ENCODE measurements around the gene PTPRT.

PTPRT gene

GRCh38 chr20:42788707-42789106, 401.0 kb downstream of the PTPRT start:
- H3K36me3 ChIP-seq (ENCODE audit: control insufficient read depth, insufficient read depth, low read length, severe bottlenecking) = no peaks in the 10 kb centered on the region
- no peak for DNase-seq (ENCODE audit: low read depth)
- no peaks in the 10 kb centered on the region for H3K27me3 ChIP-seq (replicated peaks; ENCODE audit: control insufficient read depth, insufficient read depth, low read length)
- H3K4me3 ChIP-seq (ENCODE audit: low read length) = no peak overlapping the region
- H3K9me3 ChIP-seq (ENCODE audit: control insufficient read depth, low read length) = no peaks in the 10 kb centered on the region
- no peak overlapping the region for H3K9ac ChIP-seq (ENCODE audit: low read length)
- H3K4me1 ChIP-seq (ENCODE audit: control insufficient read depth, insufficient read depth, low read length) = no peaks in the 10 kb centered on the region

DNA sequence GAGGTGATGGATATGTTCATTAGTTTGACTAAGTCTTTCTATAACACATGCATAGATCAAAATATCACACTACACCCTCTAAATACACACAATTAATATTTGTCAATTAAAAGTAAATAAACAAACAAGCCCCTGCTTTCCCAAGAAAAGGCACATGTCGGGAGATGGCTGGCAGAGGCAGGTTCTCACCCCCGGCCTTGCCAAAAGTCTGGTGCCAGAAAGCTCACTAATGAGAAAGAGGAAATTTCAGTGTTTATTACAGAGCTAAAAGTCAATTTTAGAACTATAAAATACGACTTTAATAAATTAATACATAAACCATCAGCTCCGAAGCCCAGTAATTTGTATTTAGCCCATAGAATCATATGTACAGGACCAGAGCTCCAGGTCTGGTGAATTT, 404.7 kb downstream of the PTPRT start:
- H3K36me3 ChIP-seq (ENCODE audit: control insufficient read depth, insufficient read depth, low read length, severe bottlenecking) = no peaks in the 10 kb centered on the region
- no peaks in the 10 kb centered on the region for H3K27me3 ChIP-seq (replicated peaks; ENCODE audit: control insufficient read depth, insufficient read depth, low read length)
- H3K4me1 ChIP-seq (ENCODE audit: control insufficient read depth, insufficient read depth, low read length) = no peaks in the 10 kb centered on the region
- H3K4me3 ChIP-seq (ENCODE audit: low read length) = no peak overlapping the region
- H3K9ac ChIP-seq (ENCODE audit: low read length) = no peak overlapping the region
- no peaks in the 10 kb centered on the region for H3K9me3 ChIP-seq (ENCODE audit: control insufficient read depth, low read length)
- no peak for DNase-seq (ENCODE audit: low read depth)

GRCh38 chr20:42779216-42779615, 410.5 kb downstream of the PTPRT start:
- peaks cover 3% of the 10 kb centered on the region for H3K27me3 ChIP-seq (replicated peaks; ENCODE audit: control insufficient read depth, insufficient read depth, low read length)
- DNase-seq (ENCODE audit: low read depth) = no peak
- H3K36me3 ChIP-seq (ENCODE audit: control insufficient read depth, insufficient read depth, low read length, severe bottlenecking) = no peaks in the 10 kb centered on the region
- H3K9ac ChIP-seq (ENCODE audit: low read length) = no peak overlapping the region
- H3K4me1 ChIP-seq (ENCODE audit: control insufficient read depth, insufficient read depth, low read length) = no peaks in the 10 kb centered on the region
- no peak overlapping the region for H3K4me3 ChIP-seq (ENCODE audit: low read length)
- no peaks in the 10 kb centered on the region for H3K9me3 ChIP-seq (ENCODE audit: control insufficient read depth, low read length)

GRCh38 chr20:42775866-42776265, 413.8 kb downstream of the PTPRT start:
- Histone ChIP-seq H3K36me3 (ENCODE audit: control insufficient read depth, insufficient read depth, low read length, severe bottlenecking) (no peaks in the 10 kb centered on the region), H3K4me3 (ENCODE audit: low read length) (no peak overlapping the region), H3K9me3 (ENCODE audit: control insufficient read depth, low read length) (no peaks in the 10 kb centered on the region), H3K27me3 (replicated peaks; ENCODE audit: control insufficient read depth, insufficient read depth, low read length) (peaks cover 3% of the 10 kb centered on the region), H3K9ac (ENCODE audit: low read length) (no peak overlapping the region), H3K4me1 (ENCODE audit: control insufficient read depth, insufficient read depth, low read length) (no peaks in the 10 kb centered on the region)
- DNase-seq (ENCODE audit: low read depth) = no peak

DNA sequence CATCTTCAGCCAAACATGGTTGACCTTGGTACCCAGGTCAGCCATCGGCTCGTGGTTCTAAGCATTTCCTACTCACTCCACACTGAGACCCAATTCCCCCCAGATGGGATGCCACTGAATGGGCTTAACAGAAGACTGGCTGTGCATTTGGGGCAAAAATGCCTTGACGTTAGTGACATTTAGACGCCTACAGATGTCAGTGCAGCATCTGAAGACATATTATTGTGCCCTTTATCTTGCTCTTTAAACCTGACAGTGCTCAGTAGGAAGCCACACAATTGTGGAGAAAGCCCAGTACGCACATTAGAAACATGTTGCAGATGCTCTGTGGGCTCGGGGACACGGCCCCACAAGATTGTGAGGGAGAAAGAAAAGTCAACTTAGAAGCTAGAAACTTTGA, 414.7 kb downstream of the PTPRT start:
- Histone ChIP-seq H3K27me3 (replicated peaks; ENCODE audit: control insufficient read depth, insufficient read depth, low read length) (peaks cover 3% of the 10 kb centered on the region), H3K4me3 (ENCODE audit: low read length) (no peak overlapping the region), H3K9ac (ENCODE audit: low read length) (no peak overlapping the region), H3K36me3 (ENCODE audit: control insufficient read depth, insufficient read depth, low read length, severe bottlenecking) (no peaks in the 10 kb centered on the region), H3K9me3 (ENCODE audit: control insufficient read depth, low read length) (no peaks in the 10 kb centered on the region), H3K4me1 (ENCODE audit: control insufficient read depth, insufficient read depth, low read length) (no peaks in the 10 kb centered on the region)
- no peak for DNase-seq (ENCODE audit: low read depth)

- H3K4me3 ChIP-seq (ENCODE audit: low read length) = no peak overlapping the region
- no peak for DNase-seq (ENCODE audit: low read depth)
- no peaks in the 10 kb centered on the region for H3K4me1 ChIP-seq (ENCODE audit: control insufficient read depth, insufficient read depth, low read length)
- H3K27me3 ChIP-seq (replicated peaks; ENCODE audit: control insufficient read depth, insufficient read depth, low read length) = no peaks in the 10 kb centered on the region
- no peaks in the 10 kb centered on the region for H3K36me3 ChIP-seq (ENCODE audit: control insufficient read depth, insufficient read depth, low read length, severe bottlenecking)
- no peak overlapping the region for H3K9ac ChIP-seq (ENCODE audit: low read length)
- no peaks in the 10 kb centered on the region for H3K9me3 ChIP-seq (ENCODE audit: control insufficient read depth, low read length)
Observed at GRCh38 chr20:42763015-42763414, 426.7 kb downstream of the PTPRT start.

GRCh38 chr20:42756991-42757390, 432.7 kb downstream of the PTPRT start:
- no peaks in the 10 kb centered on the region for H3K9me3 ChIP-seq (ENCODE audit: control insufficient read depth, low read length)
- no peaks in the 10 kb centered on the region for H3K27me3 ChIP-seq (replicated peaks; ENCODE audit: control insufficient read depth, insufficient read depth, low read length)
- no peak overlapping the region for H3K9ac ChIP-seq (ENCODE audit: low read length)
- no peak for DNase-seq (ENCODE audit: low read depth)
- H3K4me3 ChIP-seq (ENCODE audit: low read length) = no peak overlapping the region
- H3K36me3 ChIP-seq (ENCODE audit: control insufficient read depth, insufficient read depth, low read length, severe bottlenecking) = no peaks in the 10 kb centered on the region
- H3K4me1 ChIP-seq (ENCODE audit: control insufficient read depth, insufficient read depth, low read length) = peaks cover 20% of the 10 kb centered on the region

DNA sequence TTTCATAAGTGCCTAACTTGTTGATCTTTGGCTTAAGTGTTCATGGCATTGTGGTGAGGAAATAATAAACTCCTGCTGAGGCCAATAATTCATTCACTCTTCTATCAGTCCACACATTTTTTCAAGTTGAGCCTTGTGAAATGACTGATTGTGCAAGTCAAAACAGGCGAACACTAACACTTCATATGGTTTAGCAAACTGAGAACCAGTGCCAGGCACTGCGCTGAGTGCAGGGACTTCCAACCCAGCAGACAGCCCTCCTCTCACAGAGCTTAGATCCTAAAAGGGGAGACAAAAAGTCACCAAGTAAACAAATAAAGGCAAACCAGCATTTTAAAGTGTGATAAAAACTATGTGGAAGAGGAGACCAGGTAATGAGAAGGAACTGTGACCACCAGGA, 435.0 kb downstream of the PTPRT start:
- Histone ChIP-seq H3K9me3 (ENCODE audit: control insufficient read depth, low read length) (no peaks in the 10 kb centered on the region), H3K27me3 (replicated peaks; ENCODE audit: control insufficient read depth, insufficient read depth, low read length) (no peaks in the 10 kb centered on the region), H3K4me1 (ENCODE audit: control insufficient read depth, insufficient read depth, low read length) (peaks cover 20% of the 10 kb centered on the region), H3K9ac (ENCODE audit: low read length) (peak overlapping the region; percentile 69), H3K36me3 (ENCODE audit: control insufficient read depth, insufficient read depth, low read length, severe bottlenecking) (no peaks in the 10 kb centered on the region), H3K4me3 (ENCODE audit: low read length) (peak overlapping the region; percentile 26)
- DNase-seq (ENCODE audit: low read depth) = no peak

- DNase-seq (ENCODE audit: low read depth) = no peak
- H3K36me3 ChIP-seq (ENCODE audit: control insufficient read depth, insufficient read depth, low read length, severe bottlenecking) = no peaks in the 10 kb centered on the region
- no peaks in the 10 kb centered on the region for H3K9me3 ChIP-seq (ENCODE audit: control insufficient read depth, low read length)
- H3K4me3 ChIP-seq (ENCODE audit: low read length) = no peak overlapping the region
- H3K27me3 ChIP-seq (replicated peaks; ENCODE audit: control insufficient read depth, insufficient read depth, low read length) = no peaks in the 10 kb centered on the region
- H3K4me1 ChIP-seq (ENCODE audit: control insufficient read depth, insufficient read depth, low read length) = peaks cover 20% of the 10 kb centered on the region
- no peak overlapping the region for H3K9ac ChIP-seq (ENCODE audit: low read length)
Observed at GRCh38 chr20:42752620-42753019, 437.1 kb downstream of the PTPRT start.

DNA sequence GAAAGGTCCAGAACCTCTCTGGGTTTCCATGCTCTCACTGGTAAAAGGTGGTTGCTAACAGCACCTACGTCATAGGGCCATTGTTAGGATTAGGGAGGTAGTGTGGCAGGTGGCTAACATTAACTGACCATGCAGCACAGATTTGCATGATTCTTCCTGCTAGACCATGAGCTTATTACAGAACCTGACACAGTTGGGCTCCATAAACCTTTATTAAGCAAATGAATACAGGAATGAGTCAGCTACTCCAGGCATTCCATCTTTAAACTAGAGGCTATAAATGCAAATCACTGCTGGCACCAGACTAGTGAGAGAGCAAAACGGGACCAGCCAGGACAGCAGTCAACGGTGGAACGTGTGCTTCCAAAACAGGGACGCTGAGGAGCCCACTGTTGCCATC, 440.1 kb downstream of the PTPRT start:
- H3K36me3 ChIP-seq (ENCODE audit: control insufficient read depth, insufficient read depth, low read length, severe bottlenecking) = no peaks in the 10 kb centered on the region
- peaks cover 5% of the 10 kb centered on the region for H3K4me1 ChIP-seq (ENCODE audit: control insufficient read depth, insufficient read depth, low read length)
- H3K27me3 ChIP-seq (replicated peaks; ENCODE audit: control insufficient read depth, insufficient read depth, low read length) = no peaks in the 10 kb centered on the region
- no peak overlapping the region for H3K4me3 ChIP-seq (ENCODE audit: low read length)
- no peaks in the 10 kb centered on the region for H3K9me3 ChIP-seq (ENCODE audit: control insufficient read depth, low read length)
- no peak for DNase-seq (ENCODE audit: low read depth)
- H3K9ac ChIP-seq (ENCODE audit: low read length) = no peak overlapping the region

DNA sequence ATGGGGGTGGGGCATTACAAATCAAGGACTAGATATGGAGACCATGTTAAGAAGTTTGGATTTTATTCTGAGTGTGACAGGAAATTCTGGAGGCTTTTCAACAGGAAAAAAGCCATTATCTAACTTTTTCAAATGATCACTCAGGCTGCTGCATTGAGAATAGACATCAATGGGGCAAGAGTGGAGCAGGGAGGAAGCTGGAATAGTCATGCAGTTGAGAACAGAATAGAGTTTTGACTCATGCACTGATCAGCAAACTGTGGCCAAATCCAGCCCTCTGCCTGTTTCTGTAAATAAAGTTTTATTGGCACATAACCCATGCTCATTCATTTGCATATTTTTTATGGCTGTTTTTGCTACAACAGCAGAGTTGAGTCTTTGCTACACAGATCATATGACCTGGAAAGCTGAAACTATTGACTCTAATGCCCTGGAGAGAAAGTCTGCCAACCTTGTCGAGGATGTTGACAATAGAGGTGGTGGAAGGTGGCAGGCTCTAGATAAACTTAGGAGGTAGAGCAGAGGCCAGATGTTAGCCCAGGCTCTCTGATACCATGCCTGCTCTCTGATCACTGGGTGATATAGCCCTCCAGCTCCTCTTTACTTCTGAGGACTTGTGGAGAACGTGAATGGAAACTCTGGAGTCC, 441.8 kb downstream of the PTPRT start:
- no peak for DNase-seq (ENCODE audit: low read depth)
- no peaks in the 10 kb centered on the region for H3K9me3 ChIP-seq (ENCODE audit: control insufficient read depth, low read length)
- no peak overlapping the region for H3K4me3 ChIP-seq (ENCODE audit: low read length)
- H3K27me3 ChIP-seq (replicated peaks; ENCODE audit: control insufficient read depth, insufficient read depth, low read length) = no peaks in the 10 kb centered on the region
- no peak overlapping the region for H3K9ac ChIP-seq (ENCODE audit: low read length)
- no peaks in the 10 kb centered on the region for H3K36me3 ChIP-seq (ENCODE audit: control insufficient read depth, insufficient read depth, low read length, severe bottlenecking)
- no peaks in the 10 kb centered on the region for H3K4me1 ChIP-seq (ENCODE audit: control insufficient read depth, insufficient read depth, low read length)

GRCh38 chr20:42744756-42745465, 444.8 kb downstream of the PTPRT start:
- peaks cover 2% of the 10 kb centered on the region for H3K9me3 ChIP-seq (ENCODE audit: control insufficient read depth, low read length)
- no peak overlapping the region for H3K9ac ChIP-seq (ENCODE audit: low read length)
- no peaks in the 10 kb centered on the region for H3K36me3 ChIP-seq (ENCODE audit: control insufficient read depth, insufficient read depth, low read length, severe bottlenecking)
- no peaks in the 10 kb centered on the region for H3K4me1 ChIP-seq (ENCODE audit: control insufficient read depth, insufficient read depth, low read length)
- H3K27me3 ChIP-seq (replicated peaks; ENCODE audit: control insufficient read depth, insufficient read depth, low read length) = no peaks in the 10 kb centered on the region
- H3K4me3 ChIP-seq (ENCODE audit: low read length) = no peak overlapping the region
- DNase-seq (ENCODE audit: low read depth) = no peak

All from adipocyte (in vitro differentiated cells).